HUES6 (cell line): Measurements from ENCODE around the gene CLMN.

Experiments used
- H3K27ac ChIP-seq: 2 replicates; pipeline ENCODE4 v1.7.0; 2013; ENCODE audit warnings: low read depth, mild to moderate bottlenecking, low read length, inconsistent platforms
- H3K27me3 ChIP-seq: 2 replicates; pipeline ENCODE4 v1.6.1; 2013; ENCODE audit warnings: low read length; ENCODE audit not compliant: control insufficient read depth, insufficient read depth
- H3K36me3 ChIP-seq: 2 replicates; pipeline ENCODE4 v1.6.1; 2013; ENCODE audit warnings: low read length; ENCODE audit not compliant: control insufficient read depth, insufficient read depth
- H3K4me1 ChIP-seq: 2 replicates; pipeline ENCODE4 v1.6.1; 2013; ENCODE audit warnings: low read length; ENCODE audit not compliant: control insufficient read depth, insufficient read depth
- H3K4me3 ChIP-seq: 2 replicates; pipeline ENCODE4 v1.5.1; 2013; ENCODE audit warnings: low read depth, low read length
- H3K9ac ChIP-seq: one replicate; pipeline ENCODE4 v1.6.1; 2013; ENCODE audit warnings: mild to moderate bottlenecking, low read length
- H3K9me3 ChIP-seq: 2 replicates; pipeline ENCODE4 v1.6.1; 2013; ENCODE audit warnings: low read depth, low read length; ENCODE audit not compliant: control insufficient read depth, insufficient read depth

Gene CLMN

DNA sequence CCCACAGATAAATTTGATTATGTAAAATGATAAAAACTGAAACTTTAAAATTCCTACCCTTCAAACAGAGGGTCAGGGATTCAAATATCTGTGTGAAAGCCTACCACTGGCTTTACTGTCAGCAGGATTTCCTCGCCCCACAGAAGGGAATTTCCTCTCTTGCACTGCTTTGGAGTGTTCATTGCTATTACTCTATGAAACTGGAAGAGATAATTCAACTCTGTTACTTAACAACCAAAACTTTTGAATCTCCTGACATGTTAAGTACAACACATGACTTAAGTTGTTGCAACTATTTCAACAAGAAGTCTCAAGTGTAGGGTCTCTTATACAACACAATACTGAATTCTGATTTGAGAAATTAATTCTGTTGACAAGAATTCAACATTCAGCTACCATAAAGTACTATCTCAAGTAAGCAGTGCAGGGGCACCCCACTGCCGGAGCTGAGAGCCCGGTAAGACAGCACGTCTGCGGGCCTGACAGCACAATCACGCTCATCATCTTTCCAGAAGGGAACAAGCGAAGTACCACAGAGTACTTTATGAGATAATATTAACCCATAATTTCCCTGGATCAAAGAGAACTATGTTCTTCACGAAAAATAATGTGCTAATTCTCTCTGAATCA, 185.3 kb downstream of the CLMN start:
- Histone ChIP-seq H3K4me3 (no peak overlapping the region), H3K4me1 (peaks cover 18% of the 10 kb centered on the region), H3K9me3 (no peaks in the 10 kb centered on the region), H3K27ac (no peak overlapping the region), H3K36me3 (peaks cover 20% of the 10 kb centered on the region), H3K27me3 (no peaks in the 10 kb centered on the region), H3K9ac (no peak overlapping the region)

DNA sequence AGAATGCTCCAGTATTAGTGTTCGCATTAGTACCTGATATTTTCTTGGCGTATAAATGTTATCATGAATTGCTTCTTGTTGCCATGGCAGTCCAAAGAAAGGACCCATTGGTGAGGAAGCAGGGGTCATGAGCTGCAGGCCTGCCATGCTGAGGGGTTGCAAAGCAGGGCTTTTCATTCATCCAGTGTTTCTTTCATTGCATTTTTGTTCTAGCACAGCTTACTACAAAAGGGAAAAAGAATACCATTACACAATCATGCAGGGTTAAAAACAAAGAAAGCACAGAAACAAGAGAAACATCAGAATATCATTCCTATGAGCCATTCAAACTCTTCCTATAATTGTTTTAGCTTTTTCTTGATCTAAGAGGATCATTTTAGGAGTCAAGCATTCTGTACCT, 186.4 kb downstream of the CLMN start:
- Histone ChIP-seq H3K4me1 (peaks cover 9% of the 10 kb centered on the region), H3K27me3 (no peaks in the 10 kb centered on the region), H3K9ac (no peak overlapping the region), H3K4me3 (no peak overlapping the region), H3K36me3 (peaks cover 25% of the 10 kb centered on the region), H3K9me3 (no peaks in the 10 kb centered on the region), H3K27ac (no peak overlapping the region)

DNA sequence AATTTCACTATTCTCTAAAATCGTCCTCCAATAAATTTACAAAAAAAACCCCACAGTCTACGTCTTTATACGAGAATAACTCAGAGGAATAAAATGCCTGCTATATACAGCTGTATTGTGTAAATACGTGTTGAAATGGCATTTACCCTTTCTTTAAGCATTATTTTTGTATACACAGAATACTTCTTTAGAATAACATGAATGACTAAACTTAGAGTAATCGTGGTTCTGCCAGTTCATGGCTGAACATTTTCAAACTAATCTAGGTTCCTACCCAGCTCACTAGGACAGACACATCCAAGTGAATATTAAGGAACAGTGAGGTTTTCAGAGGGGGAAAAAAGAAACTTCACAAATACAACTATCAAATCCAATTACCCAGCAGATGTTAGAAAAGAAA, 186.9 kb downstream of the CLMN start:
- Histone ChIP-seq H3K4me1 (peaks cover 4% of the 10 kb centered on the region), H3K4me3 (no peak overlapping the region), H3K9ac (no peak overlapping the region), H3K27ac (no peak overlapping the region), H3K9me3 (no peaks in the 10 kb centered on the region), H3K36me3 (peaks cover 27% of the 10 kb centered on the region), H3K27me3 (no peaks in the 10 kb centered on the region)
